Vagina (tissue), 2 donors: ENCODE results near the gene CCDC73.

Source experiments
- CTCF ChIP-seq, 3 experiments: fragments of 450-650 bp in 2 of 3; fragments of 200-600 bp in 1 of 3; sonication (generic) in 1 of 3; IDR thresholded peaks; one replicate each; pipeline ENCODE4 v1.5.1; 2017 to 2019; ENCODE audit warnings: antibody characterized with exemption in 3 of 3, mild to moderate bottlenecking in 2 of 3, moderate library complexity in 2 of 3
- POLR2AphosphoS5 ChIP-seq, 2 donors: sonication (generic); formaldehyde crosslinking; IDR thresholded peaks; one replicate each; pipeline ENCODE4 v1.9.0; 2017; ENCODE audit warnings: antibody characterized with exemption in 2 of 2, mild to moderate bottlenecking in 2 of 2, low read depth in 1 of 2; ENCODE audit not compliant: insufficient read depth in 1 of 2

- TF ChIP-seq CTCF (IDR thresholded peaks at IDR 0.05) (no peak), POLR2AphosphoS5 (IDR thresholded peaks at IDR 0.05; ENCODE audit: insufficient read depth in 1 of 2, low read depth in 1 of 2) (peak in 1 of 2 donors; percentile 44)
These were observed 34.8 kb upstream of the CCDC73 start for GRCh38 chr11:32829157-32829679.
